Glutamatergic neuron (in vitro differentiated cells): ENCODE measurements around the gene UBR4. TPM values are rescaled to one million over a fixed set of nuclear protein-coding genes. Genes with fewer than 3 reads are reported as not detected.

ENCODE experiments used
- DNase-seq: peaks from one replicate; pipeline ENCODE4 v3.0.0; 2022
- H3K27ac Mint-ChIP-seq: one replicate; pipeline ENCODE4 v1.8.0; 2020; ENCODE audit warnings: mild to moderate bottlenecking, mixed read lengths, inconsistent platforms; ENCODE audit not compliant: unreplicated experiment
- H3K27me3 Mint-ChIP-seq: one replicate; pipeline ENCODE4 v1.8.0; 2020; ENCODE audit warnings: mild to moderate bottlenecking, moderate library complexity, mixed read lengths, inconsistent platforms; ENCODE audit not compliant: unreplicated experiment
- H3K36me3 Mint-ChIP-seq: one replicate; pipeline ENCODE4 v1.8.0; 2020; ENCODE audit warnings: mild to moderate bottlenecking, mixed read lengths, inconsistent platforms; ENCODE audit not compliant: unreplicated experiment
- H3K4me1 Mint-ChIP-seq: one replicate; pipeline ENCODE4 v1.8.0; 2020; ENCODE audit warnings: mild to moderate bottlenecking, low read depth, mixed read lengths, inconsistent platforms; ENCODE audit not compliant: unreplicated experiment
- H3K4me3 Mint-ChIP-seq: one replicate; pipeline ENCODE4 v1.8.0; 2020; ENCODE audit warnings: mild to moderate bottlenecking, mixed read lengths, inconsistent platforms; ENCODE audit not compliant: unreplicated experiment
- H3K9me3 Mint-ChIP-seq: one replicate; pipeline ENCODE4 v1.8.0; 2020; ENCODE audit warnings: mild to moderate bottlenecking, moderate library complexity, mixed read lengths, inconsistent platforms; ENCODE audit not compliant: unreplicated experiment
- CTCF ChIP-seq: fragments of 200-600 bp; sonication (generic); IDR thresholded peaks from one replicate; pipeline ENCODE4 v1.5.0; 2021; ENCODE audit not compliant: partially characterized antibody, unreplicated experiment
- total RNA-seq: library from RNA; stranded (reverse); fragmentation: NEBNext Ultra II Directional; extraction: Animal tissue kit (Norgen Biotek cat#: 25700); gene quantifications from one replicate; pipeline ENCODE4 v1.2.1, GENCODE V29; 2021; ENCODE audit not compliant: unreplicated experiment

Gene UBR4
- total RNA-seq, 1 donor from 2014 or later = 176 TPM

DNA sequence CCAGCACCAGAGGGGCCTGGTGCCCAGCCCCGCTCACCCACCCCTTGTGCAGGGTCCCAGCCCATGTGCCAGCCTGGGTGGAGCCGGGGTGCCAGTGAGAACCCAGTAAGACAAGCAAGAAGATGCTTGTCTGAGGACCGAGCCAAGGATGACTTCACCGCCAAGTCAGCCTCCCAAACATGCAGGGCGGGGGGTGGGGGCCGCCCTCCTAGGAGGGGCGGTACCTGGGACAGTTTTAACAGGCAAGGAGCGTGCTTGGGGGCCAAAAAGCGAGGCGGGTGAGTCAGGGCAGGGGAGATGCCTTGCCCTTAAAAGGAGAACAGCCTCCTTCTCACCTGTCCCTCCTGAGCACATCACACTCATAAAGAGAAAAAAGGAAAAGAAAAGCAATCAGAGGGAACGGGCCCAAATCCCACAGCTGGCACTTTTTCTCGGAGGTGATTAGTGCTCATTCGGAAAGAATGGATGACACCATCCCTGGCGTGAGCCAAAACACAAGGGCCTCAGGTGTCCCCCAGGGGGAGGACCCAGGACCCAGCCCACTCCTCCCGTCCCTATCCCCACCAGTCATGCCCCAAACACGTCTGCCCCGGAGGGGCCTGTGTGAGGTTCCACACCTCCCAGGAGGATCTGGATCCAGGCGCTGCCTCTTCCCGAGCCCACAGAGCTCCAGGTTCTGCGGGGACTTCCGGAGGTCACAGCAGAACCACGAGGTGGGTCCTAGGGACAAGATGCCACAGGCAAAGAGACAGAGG is 176.0 kb downstream of the UBR4 start:
- no peaks in the 10 kb centered on the region for H3K9me3 Mint-ChIP-seq
- H3K36me3 Mint-ChIP-seq = no peaks in the 10 kb centered on the region
- H3K4me1 Mint-ChIP-seq = no peaks in the 10 kb centered on the region
- TF ChIP-seq CTCF = no peak
- H3K27me3 Mint-ChIP-seq = peaks cover 7% of the 10 kb centered on the region
- H3K27ac Mint-ChIP-seq = no peak overlapping the region
- no peak for DNase-seq
- no peak overlapping the region for H3K4me3 Mint-ChIP-seq

DNA sequence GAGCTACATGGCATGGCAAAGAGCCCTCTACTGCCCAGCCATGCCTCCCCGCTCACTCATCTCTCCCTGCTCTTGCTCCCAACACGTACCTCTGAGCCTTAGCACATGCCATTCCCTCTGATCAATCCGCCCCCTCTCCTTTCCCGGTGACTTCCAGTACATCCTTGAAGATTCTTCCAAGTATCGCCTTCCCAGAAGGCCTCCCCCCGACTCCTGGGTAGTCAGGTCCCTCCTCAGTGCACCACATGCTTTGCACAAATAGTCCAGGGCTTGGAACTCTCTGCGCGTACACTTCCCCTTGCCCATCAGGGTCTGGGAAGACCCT is 176.6 kb downstream of the UBR4 start:
- no peak for DNase-seq
- Mint-ChIP-seq H3K36me3 (no peaks in the 10 kb centered on the region), H3K9me3 (no peaks in the 10 kb centered on the region), H3K27me3 (peaks cover 7% of the 10 kb centered on the region), H3K27ac (no peak overlapping the region), H3K4me3 (no peak overlapping the region), H3K4me1 (peaks cover 3% of the 10 kb centered on the region)
- TF ChIP-seq CTCF = no peak

GRCh38 chr1:19032701-19033514 is 177.2 kb downstream of the UBR4 start:
- no peak for DNase-seq

DNA sequence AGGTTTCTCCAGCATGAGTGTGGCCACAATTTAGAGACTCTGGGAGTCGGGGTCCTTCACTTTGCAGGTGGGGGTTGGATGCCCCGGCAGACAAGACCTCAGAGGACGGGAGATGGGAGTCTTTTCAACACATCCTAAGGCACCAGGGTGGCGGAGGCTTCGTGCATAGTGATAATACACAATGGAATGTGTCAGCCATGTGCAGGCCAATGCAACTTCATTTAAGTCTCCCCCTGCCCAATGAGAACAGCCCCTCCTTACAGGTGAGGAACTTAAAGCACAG is 177.7 kb downstream of the UBR4 start:
- TF ChIP-seq CTCF = no peak
- Mint-ChIP-seq H3K9me3 (peaks cover 2% of the 10 kb centered on the region), H3K27me3 (peaks cover 6% of the 10 kb centered on the region), H3K36me3 (no peaks in the 10 kb centered on the region), H3K4me1 (peaks cover 6% of the 10 kb centered on the region), H3K4me3 (no peak overlapping the region), H3K27ac (no peak overlapping the region)
- no peak for DNase-seq

More at GRCh38 chr1:19032701-19033514, 177.2 kb downstream of the UBR4 start:
- H3K27me3 Mint-ChIP-seq = peaks cover 7% of the 10 kb centered on the region
- H3K4me1 Mint-ChIP-seq = peaks cover 4% of the 10 kb centered on the region
- H3K27ac Mint-ChIP-seq = no peak overlapping the region
- peaks cover under 1% of the 10 kb centered on the region for H3K9me3 Mint-ChIP-seq
- H3K36me3 Mint-ChIP-seq = no peaks in the 10 kb centered on the region
- H3K4me3 Mint-ChIP-seq = no peak overlapping the region
- no peak for TF ChIP-seq CTCF
